Loucy (cell line): Measurements from ENCODE around the gene XXYLT1.

Source experiments
- EZH2phosphoT487 ChIP-seq: fragments of 200-600 bp; IDR thresholded peaks from 2 replicates; pipeline ENCODE4 v1.6.1; 2018; ENCODE audit warnings: antibody characterized with exemption, mild to moderate bottlenecking, moderate library complexity, borderline replicate concordance
- TF ChIP-seq, protein P1 (sequence below): fragments of 200-600 bp; sonication (generic); conservative IDR thresholded peaks from 2 replicates; pipeline ENCODE4 v1.5.1; 2014; ENCODE audit warnings: mild to moderate bottlenecking, antibody characterized with exemption, low read length

- TF ChIP-seq, protein P1, sequence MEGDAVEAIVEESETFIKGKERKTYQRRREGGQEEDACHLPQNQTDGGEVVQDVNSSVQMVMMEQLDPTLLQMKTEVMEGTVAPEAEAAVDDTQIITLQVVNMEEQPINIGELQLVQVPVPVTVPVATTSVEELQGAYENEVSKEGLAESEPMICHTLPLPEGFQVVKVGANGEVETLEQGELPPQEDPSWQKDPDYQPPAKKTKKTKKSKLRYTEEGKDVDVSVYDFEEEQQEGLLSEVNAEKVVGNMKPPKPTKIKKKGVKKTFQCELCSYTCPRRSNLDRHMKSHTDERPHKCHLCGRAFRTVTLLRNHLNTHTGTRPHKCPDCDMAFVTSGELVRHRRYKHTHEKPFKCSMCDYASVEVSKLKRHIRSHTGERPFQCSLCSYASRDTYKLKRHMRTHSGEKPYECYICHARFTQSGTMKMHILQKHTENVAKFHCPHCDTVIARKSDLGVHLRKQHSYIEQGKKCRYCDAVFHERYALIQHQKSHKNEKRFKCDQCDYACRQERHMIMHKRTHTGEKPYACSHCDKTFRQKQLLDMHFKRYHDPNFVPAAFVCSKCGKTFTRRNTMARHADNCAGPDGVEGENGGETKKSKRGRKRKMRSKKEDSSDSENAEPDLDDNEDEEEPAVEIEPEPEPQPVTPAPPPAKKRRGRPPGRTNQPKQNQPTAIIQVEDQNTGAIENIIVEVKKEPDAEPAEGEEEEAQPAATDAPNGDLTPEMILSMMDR, result no peak
- no peak for TF ChIP-seq EZH2phosphoT487
Observed at GRCh38 chr3:195139876-195140240, 131.1 kb downstream of the XXYLT1 start.
